Measurements from ENCODE around the gene GBP2.

Gene GBP2

GRCh38 chr1:89125240-89125912 is 538 bp downstream of the GBP2 start:
- Histone ChIP-seq H3K9ac (ENCODE audit: low read length) (no peak overlapping the region), H3K9me3 (ENCODE audit: insufficient read depth, low read length) (no peaks in the 10 kb centered on the region), H2AFZ (ENCODE audit: low read depth, low read length) (no peak overlapping the region), H3K4me3 (ENCODE audit: low read length) (no peak overlapping the region), H3K4me1 (ENCODE audit: low read length) (peaks cover 20% of the 10 kb centered on the region), H3K27me3 (ENCODE audit: low read depth, low read length) (no peaks in the 10 kb centered on the region), H3K36me3 (replicated peaks; ENCODE audit: low read depth, low read length) (no peaks in the 10 kb centered on the region), H3K79me2 (ENCODE audit: low read length) (no peaks in the 10 kb centered on the region), H3K4me2 (ENCODE audit: low read length) (0 out of 2 replicates have a peak overlapping the region, but pooled peaks have one; percentile 7), H3K27ac (ENCODE audit: low read length) (no peak overlapping the region), H4K20me1 (ENCODE audit: insufficient read depth, low read length) (no peaks in the 10 kb centered on the region)
- TF ChIP-seq EZH2phosphoT487 (IDR thresholded peaks at IDR 0.05; ENCODE audit: low read depth) (no peak), CTCF (IDR thresholded peaks at IDR 0.05; ENCODE audit: low read depth, low read length) (no peak)

GRCh38 chr1:89121641-89122040 is 4.3 kb downstream of the GBP2 start:
- Histone ChIP-seq H3K9me3 (ENCODE audit: insufficient read depth, low read length) (no peaks in the 10 kb centered on the region), H3K27me3 (ENCODE audit: low read depth, low read length) (no peaks in the 10 kb centered on the region), H3K4me1 (ENCODE audit: low read length) (peaks cover 6% of the 10 kb centered on the region), H3K36me3 (replicated peaks; ENCODE audit: low read depth, low read length) (no peaks in the 10 kb centered on the region), H3K4me3 (ENCODE audit: low read length) (no peak overlapping the region), H3K4me2 (ENCODE audit: low read length) (no peak overlapping the region), H3K27ac (ENCODE audit: low read length) (no peak overlapping the region), H3K79me2 (ENCODE audit: low read length) (no peaks in the 10 kb centered on the region), H2AFZ (ENCODE audit: low read depth, low read length) (no peak overlapping the region), H3K9ac (ENCODE audit: low read length) (no peak overlapping the region), H4K20me1 (ENCODE audit: insufficient read depth, low read length) (no peaks in the 10 kb centered on the region)
- no peak for TF ChIP-seq EZH2phosphoT487 (IDR thresholded peaks at IDR 0.05; ENCODE audit: low read depth)
- no peak for TF ChIP-seq CTCF (IDR thresholded peaks at IDR 0.05; ENCODE audit: low read depth, low read length)

- Histone ChIP-seq H4K20me1 (ENCODE audit: insufficient read depth, low read length) (no peaks in the 10 kb centered on the region), H3K4me2 (ENCODE audit: low read length) (no peak overlapping the region), H3K36me3 (replicated peaks; ENCODE audit: low read depth, low read length) (no peaks in the 10 kb centered on the region), H3K4me3 (ENCODE audit: low read length) (no peak overlapping the region), H3K9me3 (ENCODE audit: insufficient read depth, low read length) (no peaks in the 10 kb centered on the region), H3K27me3 (ENCODE audit: low read depth, low read length) (no peaks in the 10 kb centered on the region), H3K9ac (ENCODE audit: low read length) (no peak overlapping the region), H3K79me2 (ENCODE audit: low read length) (no peaks in the 10 kb centered on the region), H3K4me1 (ENCODE audit: low read length) (no peaks in the 10 kb centered on the region), H3K27ac (ENCODE audit: low read length) (no peak overlapping the region), H2AFZ (ENCODE audit: low read depth, low read length) (no peak overlapping the region)
- TF ChIP-seq CTCF (IDR thresholded peaks at IDR 0.05; ENCODE audit: low read depth, low read length): no peak
- TF ChIP-seq EZH2phosphoT487 (IDR thresholded peaks at IDR 0.05; ENCODE audit: low read depth): no peak
These were observed 11.3 kb downstream of the GBP2 start for GRCh38 chr1:89114662-89115061.

- no peaks in the 10 kb centered on the region for H4K20me1 ChIP-seq (ENCODE audit: insufficient read depth, low read length)
- no peaks in the 10 kb centered on the region for H3K9me3 ChIP-seq (ENCODE audit: insufficient read depth, low read length)
- H3K79me2 ChIP-seq (ENCODE audit: low read length): no peaks in the 10 kb centered on the region
- H3K9ac ChIP-seq (ENCODE audit: low read length): no peak overlapping the region
- H3K4me3 ChIP-seq (ENCODE audit: low read length): no peak overlapping the region
- H3K4me1 ChIP-seq (ENCODE audit: low read length): no peaks in the 10 kb centered on the region
- H2AFZ ChIP-seq (ENCODE audit: low read depth, low read length): no peak overlapping the region
- no peak overlapping the region for H3K4me2 ChIP-seq (ENCODE audit: low read length)
- H3K27me3 ChIP-seq (ENCODE audit: low read depth, low read length): no peaks in the 10 kb centered on the region
- H3K36me3 ChIP-seq (replicated peaks; ENCODE audit: low read depth, low read length): no peaks in the 10 kb centered on the region
- H3K27ac ChIP-seq (ENCODE audit: low read length): no peak overlapping the region
- TF ChIP-seq EZH2phosphoT487 (IDR thresholded peaks at IDR 0.05; ENCODE audit: low read depth) (no peak), CTCF (IDR thresholded peaks at IDR 0.05; ENCODE audit: low read depth, low read length) (no peak)
These were observed 12.9 kb downstream of the GBP2 start for GRCh38 chr1:89112871-89113613.

Data from OCI-LY3 (cell line).